Measurements from ENCODE around the gene PDE4B.

Gene PDE4B

DNA sequence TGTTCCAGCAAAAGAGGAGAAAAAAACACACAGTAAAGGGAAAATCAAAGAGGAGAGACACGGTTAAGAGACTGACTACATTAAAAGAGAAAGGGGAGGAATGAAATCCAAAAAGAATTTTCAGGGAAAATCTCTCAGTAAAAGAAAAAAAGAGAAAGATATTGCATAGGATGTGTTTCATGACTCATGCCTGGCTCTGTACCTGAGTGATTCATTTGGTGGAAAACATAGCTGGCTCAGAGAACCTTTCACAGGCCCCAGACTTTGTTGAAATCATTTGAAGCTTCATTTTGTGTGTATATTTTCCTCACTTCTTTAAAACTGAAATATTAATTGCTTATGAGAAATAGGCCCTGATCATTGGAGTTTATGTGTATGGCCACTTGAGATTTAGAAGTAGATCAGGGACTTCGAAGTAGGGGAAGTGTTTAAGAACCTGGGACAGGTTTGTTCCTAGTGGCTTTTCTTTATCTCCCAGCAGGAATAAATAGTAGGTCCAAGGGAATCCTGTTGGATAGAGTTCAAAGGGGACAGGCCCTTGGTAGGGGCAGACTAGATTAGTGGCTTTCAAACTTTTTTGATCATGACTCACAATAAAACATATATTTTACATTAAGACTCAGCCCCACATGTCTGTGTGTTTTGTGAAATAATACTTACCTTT lies 502.1 kb downstream of the PDE4B start:
- DNase-seq: no peak

DNA sequence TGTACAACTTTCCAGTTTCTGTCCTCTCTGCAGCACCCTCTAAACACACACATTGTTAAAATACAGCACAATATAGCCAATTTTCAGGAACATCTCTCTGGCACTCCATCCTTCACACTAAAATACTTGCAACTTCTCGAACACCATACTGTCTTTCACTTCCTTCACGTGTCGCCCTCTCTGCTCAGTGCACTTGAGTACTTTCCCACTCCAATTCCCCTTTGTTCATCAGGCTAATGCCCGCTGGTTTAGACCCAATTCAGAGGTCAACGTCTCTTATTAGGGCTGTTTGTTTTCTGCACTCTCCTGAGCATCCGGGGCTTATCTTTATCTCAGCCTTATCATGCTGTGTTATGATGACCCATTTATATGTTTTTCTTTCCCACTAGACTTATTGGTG lies 503.1 kb downstream of the PDE4B start:
- peak; percentile 44 to 51 (median 45) for DNase-seq

DNA sequence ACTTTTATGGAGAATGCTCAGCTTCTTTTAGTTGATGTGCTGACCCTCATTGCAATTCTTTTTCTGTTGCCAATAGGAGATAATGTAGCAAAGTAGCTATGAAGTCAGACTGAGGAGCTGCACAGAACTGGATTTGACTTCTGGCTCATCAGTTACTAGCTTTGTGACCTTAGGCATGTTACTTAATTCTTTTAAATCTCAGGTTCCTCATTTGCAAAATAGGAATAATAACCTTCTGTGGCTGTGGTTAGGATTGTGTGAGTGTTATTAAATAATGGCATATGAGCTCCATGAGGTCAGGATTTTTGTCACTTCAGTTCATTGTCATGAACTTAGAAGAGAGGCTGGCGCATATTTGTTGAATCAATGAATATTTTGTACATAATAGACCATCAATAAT lies 503.7 kb downstream of the PDE4B start:
- peak; percentile 47 to 65 (median 63) for DNase-seq

DNA sequence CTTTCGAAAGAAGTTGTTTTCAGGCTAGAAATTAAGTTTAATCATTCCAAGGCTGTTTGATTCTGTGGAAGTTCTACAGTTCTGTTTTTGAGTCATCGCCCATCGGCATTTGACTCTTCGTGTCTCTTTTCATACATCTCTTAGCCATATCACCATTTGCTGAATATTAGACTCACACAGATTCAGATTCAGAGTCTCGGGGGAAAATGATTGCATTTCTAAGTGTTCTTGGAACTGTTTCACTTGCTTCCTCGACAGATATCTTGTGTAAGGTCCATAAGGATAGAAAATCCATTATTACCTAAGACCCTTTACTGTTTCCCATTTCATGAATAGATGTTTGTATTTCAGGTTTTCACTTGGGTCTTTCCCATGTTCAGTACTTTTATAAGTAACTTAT lies 504.3 kb downstream of the PDE4B start:
- peak in 2 of 3 donors; percentile 28 to 37 for DNase-seq

DNA sequence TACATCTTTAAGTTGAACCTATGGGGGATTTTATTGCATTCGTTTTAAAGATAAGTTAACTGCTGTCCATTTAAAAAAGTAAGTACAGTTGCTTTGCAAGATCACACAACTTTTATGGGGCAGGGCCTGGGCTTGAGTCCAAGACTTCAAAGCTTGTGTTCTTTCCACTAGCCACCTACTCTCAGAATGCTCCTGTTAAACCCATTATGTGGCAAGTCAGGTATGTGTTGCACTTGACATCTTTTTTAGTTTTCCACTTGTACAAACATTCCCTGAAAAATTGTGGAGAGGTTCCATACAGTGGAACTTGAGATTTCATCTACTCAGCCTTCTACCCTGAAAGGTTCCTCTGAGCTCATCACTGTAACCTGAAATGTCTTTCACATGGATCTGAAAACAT lies 505.8 kb downstream of the PDE4B start:
- DNase-seq: no peak

DNA sequence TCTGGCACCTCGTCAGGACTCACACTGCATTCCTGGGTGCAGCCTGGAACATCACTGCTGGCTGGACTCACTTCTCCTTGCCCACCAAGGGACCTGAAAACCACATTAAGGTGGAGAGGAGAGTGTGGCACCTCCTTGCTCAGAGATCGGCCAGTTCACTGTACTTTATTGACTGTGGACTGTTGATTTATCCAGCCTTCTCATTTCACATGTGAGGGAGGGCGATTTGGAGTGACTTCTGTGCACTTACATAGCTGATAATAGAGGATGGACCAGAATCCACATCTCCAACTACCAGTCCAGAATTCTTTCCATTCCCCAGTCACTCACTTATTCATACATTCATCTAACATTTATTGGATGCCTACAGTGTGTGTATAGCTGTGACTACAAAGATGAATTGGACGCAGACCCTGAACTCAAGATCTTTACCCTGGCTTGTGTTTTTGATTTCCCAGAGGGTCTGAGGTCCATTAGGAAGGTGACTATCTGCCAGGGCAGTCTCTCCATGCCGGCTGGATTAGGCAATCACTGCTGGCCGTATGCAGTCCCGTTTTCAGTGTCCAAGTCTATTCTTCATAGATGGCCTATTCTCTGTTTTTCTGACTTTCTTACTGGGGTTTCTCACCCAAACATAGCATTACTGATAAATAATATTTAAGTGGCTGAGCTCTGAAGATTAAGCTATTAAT lies 507.7 kb downstream of the PDE4B start:
- DNase-seq: no peak

DNA sequence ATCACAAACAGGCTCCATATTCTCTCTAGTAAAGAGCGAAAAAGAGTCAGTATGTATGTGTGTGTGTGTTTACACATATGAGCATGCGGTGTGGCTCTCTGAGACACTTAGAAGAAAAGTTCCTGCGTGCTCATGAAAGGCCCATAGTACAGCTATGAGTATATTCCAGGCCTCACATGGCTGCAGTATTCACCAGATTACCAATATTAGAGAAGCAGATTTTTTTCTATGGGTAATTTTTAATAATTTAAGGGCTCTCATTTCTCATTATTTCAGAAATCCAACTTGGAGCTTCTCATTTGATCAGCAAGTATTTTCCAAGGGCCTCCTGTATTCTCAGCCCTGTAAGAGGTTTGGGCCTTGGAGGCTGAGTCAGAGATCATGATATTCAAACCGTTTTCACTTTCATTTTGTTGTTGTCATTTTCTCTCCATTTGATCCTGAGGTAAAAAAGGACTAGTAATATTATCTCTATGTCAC lies 508.3 kb downstream of the PDE4B start:
- peak; percentile 61 to 84 (median 72) for DNase-seq

DNA sequence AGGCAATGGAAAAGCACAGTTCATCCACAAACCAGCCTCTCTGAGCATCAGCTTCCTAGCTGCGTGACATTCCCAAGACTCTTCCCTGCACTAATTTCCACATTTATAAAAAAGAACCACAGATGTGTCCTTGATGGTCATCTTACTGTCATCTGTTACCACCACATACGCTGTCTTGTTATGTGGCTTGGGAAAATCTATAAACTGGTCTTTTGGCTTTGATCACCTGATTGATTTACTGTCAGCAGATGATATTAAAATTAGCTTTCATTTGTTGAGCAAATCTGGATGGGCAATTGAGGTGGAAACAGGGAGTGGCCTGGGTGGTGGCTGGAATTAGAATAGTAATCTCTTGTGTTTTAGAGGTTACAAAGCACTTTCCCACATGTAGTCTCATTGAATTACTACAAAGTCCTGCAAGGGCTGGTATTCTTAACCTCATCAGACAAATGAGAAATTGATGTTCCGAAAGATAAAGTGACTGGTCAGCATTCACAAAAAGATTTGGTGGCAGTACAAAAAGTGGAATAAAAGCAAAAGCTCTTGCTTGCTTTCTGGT lies 509.6 kb downstream of the PDE4B start:
- no peak for DNase-seq

DNA sequence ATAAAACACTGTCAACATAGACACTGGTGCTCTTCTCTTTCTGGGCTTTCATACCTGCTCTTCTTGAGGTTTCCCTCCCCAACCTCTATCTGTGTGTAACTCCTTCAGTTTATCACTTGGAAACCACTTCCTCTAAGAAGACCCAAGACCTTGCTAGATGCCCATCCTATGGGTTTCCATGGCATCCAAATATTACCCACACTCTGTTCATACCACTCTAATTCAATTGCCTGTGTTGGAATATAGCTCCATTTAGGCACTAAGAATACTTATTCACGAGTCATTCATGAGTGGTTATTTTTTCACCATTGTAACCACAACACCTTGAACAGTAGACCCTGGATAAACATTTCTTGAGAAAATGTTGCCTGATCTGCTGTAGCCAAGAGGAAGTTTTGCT lies 510.1 kb downstream of the PDE4B start:
- DNase-seq: no peak

DNA sequence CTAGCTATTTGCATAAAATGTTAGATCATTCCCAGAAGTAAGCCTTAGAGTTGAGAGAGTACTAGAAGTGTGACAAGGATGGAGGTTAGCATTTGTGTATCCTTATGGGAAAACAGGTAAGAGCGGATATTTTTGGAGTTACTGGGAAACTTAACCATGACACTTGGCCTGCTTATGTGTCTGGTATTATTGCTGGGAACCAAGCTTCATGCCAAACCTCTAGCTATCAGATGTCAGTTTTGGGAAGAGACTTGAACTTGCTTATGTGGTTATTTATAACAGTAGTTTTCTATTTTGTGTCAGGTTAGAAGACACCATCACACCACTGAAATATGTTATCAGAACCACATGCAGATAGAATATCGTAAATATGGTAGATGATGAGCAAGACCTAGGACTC lies 511.0 kb downstream of the PDE4B start:
- no peak for DNase-seq

DNA sequence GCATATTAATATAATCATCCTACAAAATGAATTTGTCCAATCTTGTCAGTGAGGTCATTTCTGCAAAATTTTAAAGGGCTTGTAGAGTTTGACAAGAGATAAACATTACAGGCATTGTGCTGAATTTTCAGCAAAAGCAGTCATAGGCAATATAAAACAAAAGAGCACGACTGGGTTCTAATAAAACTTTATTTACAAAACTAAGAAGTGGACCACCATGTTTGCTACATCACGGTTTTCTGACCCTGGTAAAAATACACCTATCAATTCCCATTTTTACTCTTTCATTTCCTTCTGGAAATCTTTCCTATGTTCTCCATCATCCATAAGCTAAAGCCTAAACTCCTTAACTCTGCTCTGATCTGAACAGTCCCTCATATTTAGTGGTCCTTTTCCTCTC lies 511.4 kb downstream of the PDE4B start:
- no peak for DNase-seq

DNA sequence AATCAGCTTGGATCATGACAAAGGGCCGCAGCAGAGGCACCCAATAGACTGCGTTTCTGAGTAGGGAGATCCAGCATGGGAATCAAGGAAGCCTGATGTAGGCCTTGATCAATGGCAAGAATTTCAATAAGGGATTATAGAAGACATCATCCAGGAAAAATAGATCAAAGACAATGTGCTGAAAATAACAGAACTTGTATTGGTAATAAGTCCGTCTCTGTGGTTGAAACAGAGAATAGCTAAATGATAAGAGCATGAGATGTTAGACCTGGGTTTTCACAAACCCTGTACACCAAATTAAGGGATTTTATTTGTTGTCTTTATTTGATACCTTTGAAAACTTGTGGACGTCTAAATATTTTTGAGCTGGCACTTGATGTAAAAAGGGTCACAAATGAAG lies 513.2 kb downstream of the PDE4B start:
- no peak for DNase-seq

DNA sequence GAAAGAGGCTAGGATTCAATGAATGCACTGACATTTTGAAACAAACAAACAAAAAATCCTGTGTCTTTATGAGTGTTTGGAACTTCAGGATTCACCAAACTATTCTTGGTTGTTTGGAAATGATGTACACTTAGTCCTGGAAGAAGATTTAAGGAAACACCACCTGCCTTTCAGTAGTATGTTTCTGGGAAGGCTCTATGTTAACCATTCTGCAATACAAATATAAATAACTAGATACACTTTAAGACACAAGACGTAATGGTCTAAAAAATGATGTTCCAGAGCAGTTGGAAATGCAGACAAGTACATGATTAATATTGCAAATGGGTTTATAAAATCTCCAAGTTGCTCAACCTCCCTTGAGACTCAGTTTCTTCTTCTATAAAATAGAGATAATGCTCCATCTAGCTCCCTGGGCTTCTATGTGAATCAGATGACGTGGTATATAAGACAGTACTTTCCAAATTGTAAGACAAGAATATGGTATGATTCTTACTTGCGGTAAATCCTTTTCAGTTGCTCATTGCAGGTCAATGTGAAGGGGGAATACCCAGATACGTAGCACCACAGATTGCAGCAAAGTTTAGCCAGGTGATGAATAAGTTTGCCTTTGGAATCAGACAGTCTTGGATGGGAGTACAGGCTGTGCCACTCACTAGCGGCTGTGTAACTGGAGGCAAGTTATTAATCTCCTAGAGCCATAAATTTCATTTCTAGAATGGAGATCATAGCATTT lies 516.5 kb downstream of the PDE4B start:
- no peak for DNase-seq

DNA sequence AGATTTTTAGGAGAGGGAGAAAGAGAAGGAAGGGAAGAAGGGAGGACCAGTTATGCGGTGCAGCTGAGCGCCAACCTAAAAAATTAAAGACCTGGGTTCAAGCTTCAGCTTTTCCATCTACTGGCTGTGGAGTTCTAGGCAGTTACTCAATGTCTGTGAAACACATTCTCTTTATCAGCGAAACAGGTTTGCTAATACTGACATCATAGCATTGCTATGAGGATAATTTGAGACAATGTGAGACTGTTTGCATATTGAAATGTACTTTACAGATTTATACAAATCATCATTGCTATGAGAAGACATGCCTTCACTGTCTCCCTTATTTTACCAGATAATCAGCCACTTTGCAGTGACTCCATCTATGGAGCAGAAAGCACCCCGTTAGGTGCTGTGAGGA lies 518.4 kb downstream of the PDE4B start:
- DNase-seq: no peak

DNA sequence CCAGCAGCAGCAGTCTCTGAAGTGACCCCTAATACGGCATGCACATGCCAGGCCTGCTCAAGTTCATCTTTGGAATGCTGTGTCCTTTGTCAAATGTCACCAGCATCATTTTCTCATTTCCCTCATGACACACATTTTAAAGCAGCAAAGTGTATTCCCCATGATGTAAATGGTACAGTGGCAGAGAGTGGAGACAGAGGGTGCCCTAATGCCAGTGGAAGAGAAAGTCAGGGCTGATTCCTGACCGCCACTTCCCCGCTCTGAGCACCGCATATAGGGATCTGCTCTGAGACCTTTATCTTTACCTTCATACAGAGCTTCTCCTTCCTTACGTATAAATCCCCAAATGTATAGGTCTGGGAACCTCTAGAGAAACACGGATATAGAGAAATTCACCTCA lies 518.9 kb downstream of the PDE4B start:
- no peak for DNase-seq

DNA sequence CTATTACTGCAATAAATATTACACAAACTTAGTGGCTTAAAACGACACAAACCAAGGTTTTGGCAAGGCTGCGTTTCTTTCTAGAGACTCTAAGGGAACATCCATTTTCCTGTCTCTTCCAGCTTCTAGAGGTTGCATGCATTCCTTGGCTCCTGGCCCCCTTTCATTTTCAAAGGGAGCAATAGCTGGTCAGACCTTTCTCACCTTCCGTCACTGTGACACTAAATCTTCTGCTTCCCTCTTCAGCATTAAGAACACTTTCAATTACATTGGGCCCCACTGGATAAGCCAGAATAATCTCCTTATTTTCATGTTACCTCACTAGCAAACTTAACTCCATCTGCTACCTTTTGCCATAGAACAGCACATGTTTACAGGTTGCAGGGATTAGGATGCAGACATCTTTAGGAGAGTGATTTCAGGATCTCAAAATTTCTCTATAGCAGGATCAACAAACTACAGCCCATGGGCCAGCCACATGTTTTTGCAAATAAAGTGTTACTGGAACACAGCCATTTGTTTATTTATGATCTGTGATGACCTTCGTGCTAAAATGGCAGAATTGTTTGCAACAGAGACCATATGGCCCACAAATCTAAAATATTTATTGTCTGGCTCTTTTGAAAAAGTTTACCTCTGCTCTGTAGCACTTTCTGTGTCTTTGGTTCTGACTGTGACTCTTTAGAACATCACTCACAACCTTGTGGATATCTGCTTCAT lies 519.7 kb downstream of the PDE4B start:
- no peak for DNase-seq

DNA sequence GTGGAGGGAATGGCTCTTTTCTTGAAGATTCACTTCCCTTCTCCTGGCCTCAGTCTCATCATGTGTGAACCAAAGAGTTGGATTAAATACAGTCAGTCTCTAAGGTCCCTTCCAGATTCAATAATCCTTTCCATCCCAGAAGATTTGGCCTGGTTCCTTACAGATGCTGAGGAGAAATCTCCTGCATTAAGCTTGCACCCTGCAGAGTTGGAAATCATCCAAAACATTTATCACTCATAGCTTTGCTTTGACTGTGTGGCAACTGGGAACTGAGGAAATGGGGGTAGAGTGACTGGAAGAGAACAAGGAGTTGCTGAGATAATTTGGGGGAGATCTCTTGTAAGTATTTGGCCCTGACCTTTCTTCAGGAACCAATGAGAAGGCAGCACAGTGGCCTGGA lies 520.7 kb downstream of the PDE4B start:
- DNase-seq: no peak

DNA sequence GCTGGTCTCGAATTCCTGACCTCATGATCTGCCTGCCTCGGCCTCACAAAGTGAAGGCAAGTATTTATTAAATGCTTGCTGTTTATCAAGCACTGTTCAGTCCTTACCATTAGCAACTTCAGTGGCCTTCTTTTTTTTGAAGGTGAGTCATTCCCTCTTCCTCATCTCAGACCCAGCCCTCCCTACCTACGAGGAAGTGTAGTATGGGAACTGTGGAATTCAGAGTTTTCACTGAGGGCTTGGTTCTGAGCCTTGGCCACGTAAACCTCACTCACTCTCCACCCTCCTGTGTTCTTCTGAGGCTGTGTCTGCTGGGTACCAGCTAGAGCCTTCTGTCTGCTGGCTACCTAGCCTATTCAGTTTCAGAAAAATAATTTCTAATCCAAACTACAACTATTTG lies 523.0 kb downstream of the PDE4B start:
- DNase-seq: peak; percentile 65 to 76 (median 73)

DNA sequence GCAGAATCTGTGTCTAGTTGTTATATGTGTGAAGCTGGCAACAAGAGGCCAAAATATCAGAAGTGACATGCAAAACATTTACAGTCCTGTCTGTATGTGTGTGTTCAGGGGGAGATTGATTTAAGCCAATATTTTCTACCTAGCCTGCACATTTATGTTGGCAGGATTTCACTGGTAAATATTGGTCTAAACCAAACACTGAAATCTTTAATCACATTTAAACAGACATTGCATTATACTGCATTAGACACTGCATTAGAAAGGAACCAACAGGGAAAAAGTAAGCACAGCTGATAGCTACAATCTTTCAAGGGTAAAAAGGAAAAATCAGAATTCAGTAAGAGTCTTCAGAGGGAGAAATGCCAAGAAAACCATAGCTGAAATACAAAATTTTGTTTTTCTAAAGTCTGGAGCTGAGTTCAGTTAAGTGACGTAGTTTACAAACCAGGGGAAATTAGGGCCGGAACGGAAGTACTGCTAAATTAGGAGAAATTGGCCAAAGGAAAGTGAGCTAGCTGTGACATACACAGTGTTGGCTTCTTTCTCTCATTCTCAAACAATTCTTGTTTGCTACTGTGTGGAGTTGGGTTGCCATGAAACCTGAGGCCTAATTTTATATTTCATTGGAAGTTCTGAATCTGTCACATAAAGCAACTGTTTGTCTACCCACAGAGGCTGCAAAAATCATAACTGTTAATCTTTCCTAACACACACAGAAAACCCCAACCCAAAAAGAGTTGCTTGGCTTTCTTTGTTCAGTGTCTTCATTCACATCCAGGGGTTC lies 524.0 kb downstream of the PDE4B start:
- peak; percentile 53 to 72 (median 60) for DNase-seq

DNA sequence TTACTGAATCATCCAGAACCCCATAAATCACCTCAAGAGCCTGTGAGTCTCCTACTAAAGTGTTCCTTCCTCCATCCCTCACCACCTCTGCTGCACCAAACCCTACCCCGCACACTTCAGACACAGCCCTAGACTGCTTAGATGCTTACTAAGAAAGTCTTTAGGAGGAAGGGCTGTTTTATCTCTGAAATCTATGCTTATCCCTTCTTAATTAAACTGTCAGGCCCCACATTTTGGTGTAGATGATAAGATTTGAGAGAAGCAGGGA lies 524.5 kb downstream of the PDE4B start:
- no peak for DNase-seq

DNA sequence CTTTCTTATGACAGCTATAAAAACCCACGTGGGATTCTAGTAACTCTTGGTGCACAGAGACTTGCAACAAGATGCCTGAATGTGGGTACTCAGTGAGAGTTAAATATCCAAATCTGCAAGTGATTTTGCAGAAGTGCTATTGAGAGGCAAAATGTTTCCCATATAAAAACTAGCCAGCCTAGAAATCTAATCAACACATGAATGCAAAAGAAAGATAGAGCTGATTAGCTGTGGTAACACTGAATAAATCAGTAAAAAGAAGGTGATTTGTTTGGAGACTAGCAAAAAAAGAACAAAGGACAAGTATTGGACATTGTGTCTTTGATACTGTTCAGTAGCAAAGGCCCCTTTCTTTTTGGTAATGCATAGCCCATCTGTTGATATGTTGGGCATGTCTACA lies 527.5 kb downstream of the PDE4B start:
- DNase-seq: no peak

DNA sequence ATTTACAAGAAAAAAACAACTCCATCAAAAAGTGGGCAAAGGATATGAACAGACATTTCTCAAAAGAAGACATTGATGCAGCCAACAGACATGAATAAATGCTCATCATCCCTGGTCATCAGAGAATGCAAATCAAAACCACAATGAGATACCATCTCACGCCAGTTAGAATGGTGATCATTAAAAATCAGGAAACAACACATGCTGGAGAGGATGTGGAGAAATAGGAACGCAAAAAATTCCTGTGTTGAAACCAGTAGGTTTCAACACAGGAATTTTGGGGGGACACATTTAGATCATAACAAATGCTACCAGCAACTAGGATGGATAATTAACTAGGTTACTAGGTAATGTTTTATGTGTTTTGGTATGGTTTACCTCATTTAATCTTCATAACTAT lies 529.8 kb downstream of the PDE4B start:
- peak in 2 of 3 donors; percentile 46 to 54 for DNase-seq

Measured in suppressor macrophage treated with lipopolysaccharide for 1 hour (primary cell).